GM12878 (cell line): Measurements from ENCODE around the gene ABHD15. TPM values are rescaled to one million over a fixed set of nuclear protein-coding genes. Genes with fewer than 3 reads are reported as not detected.

Experiments
- ATAC-seq: fragments of 200-7000 bp; cut with Tn5 transposase; 3 replicates; pipeline ENCODE4 v1.9.1; 2020; ENCODE audit warnings: mild to moderate bottlenecking, moderate library complexity
- BruUV-seq: library from RNA; stranded (reverse); fragments of 400-500 nt; replicated peaks from 2 replicates; lab custom pipeline; 2021; lab: Mats Ljungman, UMichigan
- CTCF ChIA-PET: fragments of 300-600 bp; sonication (Branson Sonifier 250); formaldehyde crosslinking; extraction: SDS; loops from one replicate; lab custom pipeline; 2021; ENCODE audit warnings: inconsistent platforms; lab: Yijun Ruan, JAX
- POLR2A ChIA-PET: fragments of 350-600 bp; formaldehyde crosslinking; extraction: SDS; loops from one replicate; lab custom pipeline; 2021; ENCODE audit warnings: inconsistent platforms; lab: Charles Lee
- RAD21 ChIA-PET: fragments of 300-600 bp; sonication (Branson Sonifier 250); formaldehyde crosslinking; loops from one replicate; lab custom pipeline; 2023; ENCODE audit warnings: antibody characterized with exemption; ENCODE audit not compliant: unreplicated experiment; lab: Charles Lee
- SMC1A ChIA-PET: fragments of 300-600 bp; sonication (Branson Sonifier 250); formaldehyde crosslinking; loops from one replicate; lab custom pipeline; 2023; ENCODE audit not compliant: unreplicated experiment, uncharacterized antibody; lab: Charles Lee
- DNase-seq: peaks from one replicate; pipeline ENCODE4 v3.0.0-alpha.2; 2011; ENCODE audit warnings: low read depth, low spot score
- FAIRE-seq: peaks from 3 replicates; lab custom pipeline; 2011; peaks lifted over from hg19 to GRCh38; lab: Jason Lieb, UNC
- H2AFZ ChIP-seq: 2 replicates; pipeline ENCODE4 v1.6.0; 2011; ENCODE audit warnings: low read depth, low read length, control low read depth; ENCODE audit not compliant: control insufficient read depth
- H3K27ac ChIP-seq: 2 replicates; pipeline ENCODE4 v1.5.1; 2011; ENCODE audit warnings: control low read depth; ENCODE audit not compliant: control insufficient read depth, insufficient read depth
- H3K27me3 ChIP-seq, 2 experiments: replicated peaks in 1 of 2; 2 replicates each; pipeline versions ENCODE4 v1.6.0 to v1.6.1; 2011; ENCODE audit warnings: low read length in 1 of 2; ENCODE audit not compliant: control insufficient read depth in 2 of 2, insufficient read depth in 2 of 2
- H3K36me3 ChIP-seq, 2 experiments: 2 replicates each; pipeline ENCODE4 v1.5.1; 2011; ENCODE audit warnings: low read length in 1 of 2; ENCODE audit not compliant: control insufficient read depth in 2 of 2, insufficient read depth in 2 of 2
- H3K4me1 ChIP-seq: 2 replicates; pipeline ENCODE4 v1.6.1; 2011; ENCODE audit warnings: mild to moderate bottlenecking, low read length, moderate library complexity, mixed read lengths; ENCODE audit not compliant: control insufficient read depth, insufficient read depth
- H3K4me2 ChIP-seq: 2 replicates; pipeline ENCODE4 v1.6.0; 2011; ENCODE audit warnings: control low read depth; ENCODE audit not compliant: control insufficient read depth, insufficient read depth
- H3K4me3 ChIP-seq: fragments of 200-600 bp; sonication (generic); 2 replicates; pipeline ENCODE4 v1.5.1; 2016
- H3K79me2 ChIP-seq: 2 replicates; pipeline ENCODE4 v1.6.0; 2011; ENCODE audit warnings: low read length; ENCODE audit not compliant: control insufficient read depth, insufficient read depth
- H3K9ac ChIP-seq: 2 replicates; pipeline ENCODE4 v1.8.0; 2011; ENCODE audit warnings: low read length, control low read depth, mixed read lengths; ENCODE audit not compliant: control insufficient read depth, insufficient read depth
- H3K9me3 ChIP-seq: replicated peaks from 3 replicates; pipeline ENCODE4 v1.5.1; 2011; ENCODE audit warnings: mild to moderate bottlenecking, low read length; ENCODE audit not compliant: control insufficient read depth, insufficient read depth
- H4K20me1 ChIP-seq: 2 replicates; pipeline ENCODE4 v1.6.0; 2011; ENCODE audit not compliant: control insufficient read depth, insufficient read depth
- BHLHE40 ChIP-seq, 2 experiments: fragments of 450-650 bp in 1 of 2; IDR thresholded peaks; 2 replicates each; pipeline ENCODE4 v1.6.1; 2011 to 2017; ENCODE audit warnings: low read depth in 2 of 2, borderline replicate concordance in 1 of 2, improper control_type of control experiment in 1 of 2, low read length in 1 of 2, mild to moderate bottlenecking in 1 of 2
- DPF2 ChIP-seq: fragments of 450-650 bp; IDR thresholded peaks from 2 replicates; pipeline ENCODE4 v1.6.1; 2017; ENCODE audit warnings: mild to moderate bottlenecking
- YY1 ChIP-seq: IDR thresholded peaks from 2 replicates; pipeline ENCODE4 v1.6.1; 2011; ENCODE audit warnings: low read depth, mild to moderate bottlenecking, low read length
- ZNF274 ChIP-seq: IDR thresholded peaks from one replicate; pipeline ENCODE4 v1.8.0; 2011; ENCODE audit not compliant: insufficient read length, insufficient read depth
- ZNF622 ChIP-seq: fragments of 450-650 bp; IDR thresholded peaks from 2 replicates; pipeline ENCODE4 v1.6.1; 2017; ENCODE audit warnings: mild to moderate bottlenecking, inconsistent platforms
- WGBS: methylation state at CpG from one replicate; pipeline ENCODE4 v1.1.6; 2016; ENCODE audit warnings: low lambda C conversion rate; ENCODE audit not compliant: insufficient replicate concordance, insufficient coverage; ENCODE audit errors: missing lambda C conversion rate; 5-methylcytosine and 5-hydroxymethylcytosine counted together
- in situ Hi-C: fragments of 300-500 bp; cut with MboI; formaldehyde crosslinking; loops from 9 replicates; pipeline ENCODE4 v1.14.3; 2018; ENCODE audit warnings: mixed read lengths
- intact Hi-C: fragments of 100-400 bp; cut with micrococcal nuclease; formaldehyde crosslinking; loops from one replicate; pipeline ENCODE4 v1.14.2; 2022; ENCODE audit not compliant: unreplicated experiment
- polyA plus RNA-seq, 11 experiments: library from polyadenylated mRNA; depleted of rRNA in 4 of 11; unstranded in 6 of 11; stranded (reverse) in 5 of 11; fragments of >200 nt; fragmentation: Nextera tagmentation in 4 of 11; fragmentation: Illumina TruSeq in 1 of 11; extraction: Ambion mirVana in 4 of 11; extraction: Trizol in 1 of 11; gene quantifications; 1 replicate in 1 of 11; 2 replicates in 10 of 11; pipeline versions ENCODE4 v1.2.1 to v1.2.3, GENCODE V29; 2011 to 2016; ENCODE audit warnings: inconsistent platforms in 2 of 11, missing spikeins in 2 of 11, low read depth in 1 of 11
- total RNA-seq, 4 experiments: library from RNA; depleted of rRNA in 3 of 4; stranded (reverse); fragments of >200 nt in 3 of 4; fragmentation: Illumina TruSeq in 1 of 4; extraction: Trizol in 1 of 4; gene quantifications; 2 replicates each; pipeline versions ENCODE4 v1.2.1 to v1.2.3, GENCODE V29; 2013 to 2021
- TF ChIP-seq, protein P1 (sequence below): IDR thresholded peaks from 2 replicates; pipeline ENCODE4 v1.6.1; 2012; ENCODE audit warnings: mild to moderate bottlenecking, low read depth, low read length

Gene ABHD15
- total and polyA plus RNA-seq, 10 of the 15 experiments (the other 5 are each of a cell fraction or from before 2014, with no cell fraction given): 2.1 to 9.2 (median 4.9) TPM

DNA sequence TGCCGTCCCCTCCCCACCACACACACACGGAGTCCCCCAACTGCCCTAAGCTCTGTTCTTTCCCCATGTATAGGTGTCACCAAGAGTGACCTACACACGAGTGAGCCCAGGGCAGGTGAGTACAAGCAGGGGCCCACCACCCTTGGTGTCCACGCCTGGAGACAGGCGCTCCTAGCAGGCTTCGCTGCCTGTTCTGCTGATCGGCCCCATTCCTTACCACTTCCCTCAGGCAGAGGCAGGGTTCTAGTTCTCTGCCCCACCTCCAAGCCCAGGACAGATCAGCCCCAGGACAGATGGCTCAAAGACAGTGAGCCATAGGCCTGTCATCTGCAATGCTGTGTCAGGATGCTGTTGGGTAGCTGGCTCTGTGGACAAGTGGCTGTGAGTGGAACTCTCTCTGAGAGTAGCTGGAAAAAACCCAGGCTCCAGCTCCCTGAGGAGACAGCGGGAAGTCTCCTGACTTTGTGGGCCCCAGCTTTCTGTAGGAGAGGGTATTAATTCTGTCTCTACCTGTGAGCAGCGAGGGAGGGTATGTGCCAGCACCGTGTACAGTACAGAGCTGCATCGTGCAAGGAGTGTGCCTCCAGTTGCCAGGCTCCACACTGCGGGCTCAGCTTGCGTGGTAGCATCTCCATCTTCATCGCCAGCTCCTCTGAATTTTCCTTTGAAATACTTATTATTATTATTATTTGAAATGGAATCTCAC lies 2.6 kb upstream of the ABHD15 start:
- FAIRE-seq (no peak), ATAC-seq (no peak), DNase-seq (no peak)
- WGBS: 84% methylated on average over 14 of the region's 14 CpGs
- H3K9ac ChIP-seq: peak overlapping the region; percentile 67
- peak overlapping the region; percentile 78 for H3K4me2 ChIP-seq
- H2AFZ ChIP-seq: peak overlapping the region; percentile 89
- H3K27ac ChIP-seq: no peak overlapping the region
- ChIA-PET CTCF (interaction anchor here (1.1 to 6.2 kb wide), 9 partner anchors 9 to 199 kb away, joined by 3 to 57 read pairs (median 7); partner anchors contain the start of gene ANKRD13B), POLR2A (interaction anchor here (0.8 kb wide), 1 partner anchor 22 kb away, joined by 3 read pairs; no protein-coding TSS in a partner anchor), SMC1A (interaction anchor here (1.3 to 1.6 kb wide), 3 partner anchors 19 to 362 kb away, joined by 3 read pairs; no protein-coding TSS in a partner anchor), RAD21 (interaction anchor here (1.6 to 3.9 kb wide), 4 partner anchors 10 to 200 kb away, joined by 3 to 20 read pairs (median 8); no protein-coding TSS in a partner anchor)
- TF ChIP-seq ZNF274: no peak
- TF ChIP-seq, protein P1, sequence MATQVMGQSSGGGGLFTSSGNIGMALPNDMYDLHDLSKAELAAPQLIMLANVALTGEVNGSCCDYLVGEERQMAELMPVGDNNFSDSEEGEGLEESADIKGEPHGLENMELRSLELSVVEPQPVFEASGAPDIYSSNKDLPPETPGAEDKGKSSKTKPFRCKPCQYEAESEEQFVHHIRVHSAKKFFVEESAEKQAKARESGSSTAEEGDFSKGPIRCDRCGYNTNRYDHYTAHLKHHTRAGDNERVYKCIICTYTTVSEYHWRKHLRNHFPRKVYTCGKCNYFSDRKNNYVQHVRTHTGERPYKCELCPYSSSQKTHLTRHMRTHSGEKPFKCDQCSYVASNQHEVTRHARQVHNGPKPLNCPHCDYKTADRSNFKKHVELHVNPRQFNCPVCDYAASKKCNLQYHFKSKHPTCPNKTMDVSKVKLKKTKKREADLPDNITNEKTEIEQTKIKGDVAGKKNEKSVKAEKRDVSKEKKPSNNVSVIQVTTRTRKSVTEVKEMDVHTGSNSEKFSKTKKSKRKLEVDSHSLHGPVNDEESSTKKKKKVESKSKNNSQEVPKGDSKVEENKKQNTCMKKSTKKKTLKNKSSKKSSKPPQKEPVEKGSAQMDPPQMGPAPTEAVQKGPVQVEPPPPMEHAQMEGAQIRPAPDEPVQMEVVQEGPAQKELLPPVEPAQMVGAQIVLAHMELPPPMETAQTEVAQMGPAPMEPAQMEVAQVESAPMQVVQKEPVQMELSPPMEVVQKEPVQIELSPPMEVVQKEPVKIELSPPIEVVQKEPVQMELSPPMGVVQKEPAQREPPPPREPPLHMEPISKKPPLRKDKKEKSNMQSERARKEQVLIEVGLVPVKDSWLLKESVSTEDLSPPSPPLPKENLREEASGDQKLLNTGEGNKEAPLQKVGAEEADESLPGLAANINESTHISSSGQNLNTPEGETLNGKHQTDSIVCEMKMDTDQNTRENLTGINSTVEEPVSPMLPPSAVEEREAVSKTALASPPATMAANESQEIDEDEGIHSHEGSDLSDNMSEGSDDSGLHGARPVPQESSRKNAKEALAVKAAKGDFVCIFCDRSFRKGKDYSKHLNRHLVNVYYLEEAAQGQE: no peak
- no peak for TF ChIP-seq YY1
- TF ChIP-seq BHLHE40 (IDR thresholded peaks at IDR 0.05; ENCODE audit: borderline replicate concordance in 1 of 2, low read depth in 2 of 2, low read length in 1 of 2): no peak
- TF ChIP-seq DPF2: no peak
- no peak for TF ChIP-seq ZNF622
- H3K27me3 ChIP-seq: no peaks in the 10 kb centered on the region
- no peaks in the 10 kb centered on the region for H4K20me1 ChIP-seq
- peaks cover 6% of the 10 kb centered on the region; the same call in 1 of the 2 replicates for H3K4me1 ChIP-seq
- BruUV-seq: TSS peak; percentile 51
- H3K79me2 ChIP-seq: peaks cover 7% of the 10 kb centered on the region; the same call in 1 of the 2 replicates
- H3K4me3 ChIP-seq: peak overlapping the region; percentile 86; the same call in 1 of the 2 replicates
- no peaks in the 10 kb centered on the region; a peak in 1 of 4 replicates for H3K36me3 ChIP-seq
- in situ Hi-C loops (no loop called here), intact Hi-C loops (no loop called here)
- H3K9me3 ChIP-seq: no peaks in the 10 kb centered on the region
